CD14-positive monocyte (primary cell): ENCODE measurements around the gene PDAP1. TPM values are rescaled to one million over a fixed set of nuclear protein-coding genes. Genes with fewer than 3 reads are reported as not detected.
"Not testable (repeated sequence)": the region's sequence is repeated elsewhere in the genome, so short reads cannot be mapped to it uniquely, and the experiment has no call there.

Source experiments
- DNase-seq, 3 donors: peaks; one replicate each; pipeline ENCODE4 v3.0.0-alpha.2; 2011 to 2022
- H2AFZ ChIP-seq: 2 replicates; pipeline ENCODE4 v1.6.0; 2012; ENCODE audit warnings: mild to moderate bottlenecking, low read depth, low read length, inconsistent platforms; ENCODE audit not compliant: insufficient read depth, poor library complexity, severe bottlenecking
- H3K27ac ChIP-seq, 2 donors: 1 replicate in 1 of 2; 2 replicates in 1 of 2; pipeline ENCODE4 v1.5.1; 2012 to 2013; ENCODE audit warnings: low read length in 2 of 2, control low read depth in 1 of 2, inconsistent platforms in 1 of 2, low read depth in 1 of 2, mild to moderate bottlenecking in 1 of 2
- H3K27me3 ChIP-seq, 2 donors: one replicate each; pipeline versions ENCODE4 v1.6.0 to v1.6.1; 2011 to 2013; ENCODE audit warnings: low read length in 2 of 2; ENCODE audit not compliant: control insufficient read depth in 2 of 2, insufficient read depth in 2 of 2
- H3K36me3 ChIP-seq, 2 donors: replicated peaks in 1 of 2; 1 replicate in 1 of 2; 2 replicates in 1 of 2; pipeline versions ENCODE4 v1.5.1 to v1.6.1; 2012 to 2013; ENCODE audit warnings: low read length in 2 of 2, control low read depth in 1 of 2, inconsistent platforms in 1 of 2, mild to moderate bottlenecking in 1 of 2; ENCODE audit not compliant: insufficient read depth in 2 of 2, control insufficient read depth in 1 of 2
- H3K4me1 ChIP-seq, 2 donors: 1 replicate in 1 of 2; 2 replicates in 1 of 2; pipeline versions ENCODE4 v1.5.1 to v1.6.1; 2012 to 2013; ENCODE audit warnings: low read length in 2 of 2, control low read depth in 1 of 2, inconsistent platforms in 1 of 2, mild to moderate bottlenecking in 1 of 2, moderate library complexity in 1 of 2; ENCODE audit not compliant: insufficient read depth in 2 of 2, control insufficient read depth in 1 of 2
- H3K4me2 ChIP-seq: replicated peaks from 2 replicates; pipeline ENCODE3; 2012; ENCODE audit warnings: low read length, moderate library complexity, mild to moderate bottlenecking; ENCODE audit not compliant: poor library complexity, severe bottlenecking; ENCODE audit errors: extremely low read depth
- H3K4me3 ChIP-seq, 3 experiments: fragments of 200-600 bp in 1 of 3; sonication (generic) in 1 of 3; replicated peaks in 1 of 3; 1 replicate in 2 of 3; 2 replicates in 1 of 3; pipeline ENCODE4 v1.5.1; 2011 to 2013; ENCODE audit warnings: low read length in 3 of 3, mild to moderate bottlenecking in 3 of 3, control low read depth in 2 of 3, low read depth in 2 of 3, inconsistent platforms in 1 of 3, moderate library complexity in 1 of 3
- H3K79me2 ChIP-seq: 2 replicates; pipeline ENCODE4 v1.6.0; 2012; ENCODE audit warnings: mild to moderate bottlenecking, control low read depth, inconsistent platforms, low read length, moderate library complexity; ENCODE audit not compliant: insufficient read depth
- H3K9ac ChIP-seq: 2 replicates; pipeline ENCODE4 v1.6.0; 2017; ENCODE audit warnings: low read length, mild to moderate bottlenecking; ENCODE audit not compliant: insufficient read depth, poor library complexity, severe bottlenecking
- H3K9me3 ChIP-seq, 2 donors: replicated peaks in 1 of 2; 1 replicate in 1 of 2; 2 replicates in 1 of 2; pipeline versions ENCODE4 v1.5.1 to v1.6.1; 2012 to 2013; ENCODE audit warnings: low read length in 2 of 2, control low read depth in 1 of 2; ENCODE audit not compliant: control insufficient read depth in 1 of 2, insufficient read depth in 1 of 2
- H4K20me1 ChIP-seq: 2 replicates; pipeline ENCODE4 v1.6.0; 2012; ENCODE audit warnings: mild to moderate bottlenecking, low read length, control low read depth, moderate library complexity; ENCODE audit not compliant: insufficient read depth
- H3K27ac Mint-ChIP-seq, 7 donors: one replicate each; pipeline ENCODE4 v1.8.0; 2020; ENCODE audit warnings: mild to moderate bottlenecking in 7 of 7, mixed read lengths in 7 of 7, moderate library complexity in 6 of 7, inconsistent platforms in 2 of 7
- H3K27me3 Mint-ChIP-seq, 3 donors: one replicate each; pipeline ENCODE4 v1.8.0; 2021 to 2022; ENCODE audit warnings: low read depth in 3 of 3, mild to moderate bottlenecking in 3 of 3, mixed read lengths in 3 of 3, moderate library complexity in 3 of 3, inconsistent platforms in 1 of 3
- H3K36me3 Mint-ChIP-seq, 2 donors: one replicate each; pipeline ENCODE4 v1.8.0; 2020; ENCODE audit warnings: mixed read lengths in 2 of 2, inconsistent platforms in 1 of 2, mild to moderate bottlenecking in 1 of 2
- H3K4me1 Mint-ChIP-seq: one replicate; pipeline ENCODE4 v1.8.0; 2020; ENCODE audit warnings: mild to moderate bottlenecking, mixed read lengths
- H3K4me3 Mint-ChIP-seq, 2 donors: one replicate each; pipeline ENCODE4 v1.8.0; 2020; ENCODE audit warnings: mild to moderate bottlenecking in 2 of 2, mixed read lengths in 2 of 2, moderate library complexity in 1 of 2
- H3K9me3 Mint-ChIP-seq, 7 donors: one replicate each; pipeline ENCODE4 v1.8.0; 2020 to 2022; ENCODE audit warnings: mixed read lengths in 7 of 7, mild to moderate bottlenecking in 6 of 7, moderate library complexity in 6 of 7, inconsistent platforms in 2 of 7
- CTCF ChIP-seq: fragments of 200-600 bp; IDR thresholded peaks from one replicate; pipeline ENCODE4 v1.8.0; 2022; ENCODE audit warnings: antibody characterized with exemption, mild to moderate bottlenecking
- WGBS: methylation state at CpG from one replicate; pipeline ENCODE4 v1.1.5; 2013; ENCODE audit warnings: missing lambda C conversion rate; ENCODE audit not compliant: insufficient coverage; 5-methylcytosine and 5-hydroxymethylcytosine counted together
- intact Hi-C, 2 donors: fragments of 100-400 bp; cut with micrococcal nuclease; formaldehyde crosslinking; loops; one replicate each; pipeline versions ENCODE4 v1.15.0 to v1.15.1; 2023
- polyA plus RNA-seq, 3 donors: library from polyadenylated mRNA; depleted of rRNA in 1 of 3; unstranded in 2 of 3; stranded (reverse) in 1 of 3; fragments of 300-500 nt in 2 of 3; fragments of >200 nt in 1 of 3; fragmentation: Illumina TruSeq in 2 of 3; gene quantifications; 1 replicate in 2 of 3; 2 replicates in 1 of 3; pipeline ENCODE4 v1.2.3, GENCODE V29; 2012 to 2021

PDAP1 gene
- polyA plus RNA-seq, 3 donors: 9.8 to 43.3 (median 16.2) TPM

- WGBS: 94% methylated on average over 18 of the region's 20 CpGs
- TF ChIP-seq CTCF: no peak
- Mint-ChIP-seq H3K4me3 (no peak overlapping the region), H3K27ac (peak overlapping the region in 3 of 7 donors; percentile 63 to 80 (median 70)), H3K36me3 (peaks cover 54 to 97% of the 10 kb centered on the region in 2 donors), H3K4me1 (peaks cover 49% of the 10 kb centered on the region), H3K27me3 (peaks cover 0 to 3% (median 0%) of the 10 kb centered on the region in 3 donors), H3K9me3 (no peaks in the 10 kb centered on the region)
- H3K4me2 ChIP-seq: no peak overlapping the region
- no peak overlapping the region for H3K4me3 ChIP-seq
- peaks cover 80 to 93% of the 10 kb centered on the region in 2 donors for H3K36me3 ChIP-seq
- peak overlapping the region in 1 of 2 donors; percentile 14 for H3K27ac ChIP-seq
- intact Hi-C loops: no loop called here
- peaks cover 100% of the 10 kb centered on the region for H4K20me1 ChIP-seq
- H3K9me3 ChIP-seq: no peaks in the 10 kb centered on the region
- H3K4me1 ChIP-seq: peaks cover 37 to 66% of the 10 kb centered on the region in 2 donors
- H3K79me2 ChIP-seq: peaks cover 97% of the 10 kb centered on the region
- DNase-seq: no peak
- H3K9ac ChIP-seq: no peak overlapping the region
- H2AFZ ChIP-seq: no peak overlapping the region
- H3K27me3 ChIP-seq: no peaks in the 10 kb centered on the region
Measured at GRCh38 chr7:99387912-99388311, 20.5 kb downstream of the PDAP1 start.

- H3K9me3 ChIP-seq, H2AFZ ChIP-seq, intact Hi-C loops, H3K4me2 ChIP-seq, H3K9ac ChIP-seq, H3K4me3 Mint-ChIP-seq, DNase-seq, H3K9me3 Mint-ChIP-seq, H3K27me3 ChIP-seq, H3K4me3 ChIP-seq, H3K27me3 Mint-ChIP-seq: not testable (repeated sequence)
- H3K36me3 ChIP-seq: peaks cover 81 to 92% of the 10 kb centered on the region in 2 donors
- peaks cover 31 to 64% of the 10 kb centered on the region in 2 donors for H3K4me1 ChIP-seq
- Mint-ChIP-seq H3K4me1 (peaks cover 45% of the 10 kb centered on the region), H3K36me3 (peaks cover 54 to 94% of the 10 kb centered on the region in 2 donors), H3K27ac (peak overlapping the region in 6 of 7 donors; percentile 70 to 91 (median 83))
- H3K79me2 ChIP-seq: peaks cover 97% of the 10 kb centered on the region
- WGBS: 81% methylated on average over 4 of the region's 14 CpGs
- H4K20me1 ChIP-seq: peaks cover 99% of the 10 kb centered on the region
- peak overlapping the region in 1 of 2 donors; percentile 40 for H3K27ac ChIP-seq
Measured at GRCh38 chr7:99387239-99387635, 21.2 kb downstream of the PDAP1 start.
